ENCODE results near the gene PSPN. TPM values are rescaled to one million over a fixed set of nuclear protein-coding genes. Genes with fewer than 3 reads are reported as not detected.
"Not testable (repeated sequence)": the region's sequence is repeated elsewhere in the genome, so short reads cannot be mapped to it uniquely, and the experiment has no call there.

The PSPN gene
- total RNA-seq, 2 experiments from 2014 or later, result 1.4 to 1.8 TPM

GRCh38 chr19:6400062-6400944 lies 24.6 kb upstream of the PSPN start:
- not testable (repeated sequence) for H3K9me3 Mint-ChIP-seq (ENCODE audit: low read depth)

DNA sequence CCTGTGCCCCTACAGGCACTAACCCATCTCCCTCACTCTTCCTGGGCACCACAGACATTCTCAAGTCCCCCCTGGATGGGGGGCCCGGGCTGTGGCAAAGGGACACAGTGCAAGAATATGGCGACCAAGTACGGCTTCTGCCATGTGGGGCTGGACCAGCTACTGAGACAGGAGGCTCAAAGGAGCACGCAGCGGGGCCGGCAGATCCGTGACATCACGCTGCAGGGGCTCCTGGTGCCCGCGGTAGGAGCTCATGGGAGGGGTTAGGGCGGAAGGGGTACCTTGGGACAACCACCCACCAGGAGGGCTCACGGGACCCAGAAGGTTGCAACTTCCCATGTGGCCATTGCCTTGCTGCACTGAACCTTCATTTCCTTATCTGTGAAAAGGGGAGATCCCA lies 20.6 kb upstream of the PSPN start:
- Mint-ChIP-seq H3K27ac (no peak overlapping the region), H3K36me3 (ENCODE audit: low read depth) (peaks cover 12% of the 10 kb centered on the region), H3K27me3 (no peaks in the 10 kb centered on the region), H3K4me1 (peaks cover 18% of the 10 kb centered on the region), H3K4me3 (no peak overlapping the region), H3K9me3 (ENCODE audit: low read depth) (no peaks in the 10 kb centered on the region)
- ChIA-PET POLR2A (no interaction called here), CTCF (no interaction called here)
- no peak for ATAC-seq
- DNase-seq, result no peak
- intact Hi-C loops (cut with DNase I, micrococcal nuclease), result no loop called here

More at GRCh38 chr19:6400062-6400944, 24.6 kb upstream of the PSPN start:
- H3K27ac Mint-ChIP-seq; ATAC-seq; intact Hi-C loops (cut with DNase I, micrococcal nuclease); H3K27me3 Mint-ChIP-seq; H3K4me3 Mint-ChIP-seq; DNase-seq; H3K36me3 Mint-ChIP-seq (ENCODE audit: low read depth); H3K4me1 Mint-ChIP-seq: not testable (repeated sequence)
- ChIA-PET POLR2A (interaction anchor here (0.6 kb wide), 1 partner anchor 1205 kb away, joined by 5 read pairs; no protein-coding TSS in a partner anchor), CTCF (interaction anchor here (0.7 kb wide), 1 partner anchor 21 kb away, joined by 5 read pairs; no protein-coding TSS in a partner anchor)

GRCh38 chr19:6394831-6395230 lies 19.1 kb upstream of the PSPN start:
- Mint-ChIP-seq H3K27ac (no peak overlapping the region), H3K9me3 (ENCODE audit: low read depth) (no peaks in the 10 kb centered on the region)
- CTCF ChIA-PET, result no interaction called here

GRCh38 chr19:6393983-6394412 lies 18.3 kb upstream of the PSPN start:
- intact Hi-C loops (cut with DNase I, micrococcal nuclease), result loop anchor here (1.0 to 2.0 kb wide), 12 partner anchors 21 to 603 kb away; partner anchors contain the start of genes CLPP (in 2 of the 2), DUS3L (in 1 of the 2), GPR108 (in 1 of the 2) and RFX2 (in 1 of the 2)
- no peaks in the 10 kb centered on the region for H3K9me3 Mint-ChIP-seq (ENCODE audit: low read depth)
- no peaks in the 10 kb centered on the region for H3K27me3 Mint-ChIP-seq
- peaks cover 22% of the 10 kb centered on the region for H3K36me3 Mint-ChIP-seq (ENCODE audit: low read depth)
- peaks cover 22% of the 10 kb centered on the region for H3K4me1 Mint-ChIP-seq
- peak overlapping the region; percentile 91 for H3K27ac Mint-ChIP-seq
- DNase-seq, result no peak
- H3K4me3 Mint-ChIP-seq, result peak overlapping the region; percentile 85
- CTCF ChIA-PET, result no interaction called here
- no peak for ATAC-seq
- POLR2A ChIA-PET, result interaction anchor here (0.6 to 1.6 kb wide), 3 partner anchors 17 to 31 kb away, joined by 3 to 6 read pairs (median 3); partner anchors contain the start of genes ALKBH7 and KHSRP

More at GRCh38 chr19:6394831-6395230, 19.1 kb upstream of the PSPN start:
- Mint-ChIP-seq H3K36me3 (ENCODE audit: low read depth) (peaks cover 18% of the 10 kb centered on the region), H3K4me1 (peaks cover 22% of the 10 kb centered on the region), H3K27me3 (no peaks in the 10 kb centered on the region), H3K4me3 (peak overlapping the region; percentile 36)
- intact Hi-C loops (cut with DNase I, micrococcal nuclease), result no loop called here
- POLR2A ChIA-PET, result no interaction called here
- DNase-seq (no peak), ATAC-seq (no peak)

- Mint-ChIP-seq H3K9me3 (ENCODE audit: low read depth) (no peaks in the 10 kb centered on the region), H3K4me3 (peak within 1 kb of the TSS; percentile 85), H3K27ac (peak within 1 kb of the TSS; percentile 91), H3K27me3 (no peaks in the 10 kb centered on the region), H3K4me1 (peaks cover 22% of the 10 kb centered on the region), H3K36me3 (ENCODE audit: low read depth) (peaks cover 23% of the 10 kb centered on the region)
- DNase-seq (peak; percentile 96), ATAC-seq (peak; percentile 89)
- ChIA-PET CTCF (no interaction called here), POLR2A (interaction anchor here (0.6 to 1.6 kb wide), 5 partner anchors 18 to 65 kb away, joined by 3 to 6 read pairs (median 5); partner anchors contain the start of genes ALKBH7 and KHSRP)
- intact Hi-C loops (cut with DNase I, micrococcal nuclease), result loop anchor here (1.0 to 2.0 kb wide), 12 partner anchors 20 to 603 kb away; partner anchors contain the start of genes CLPP (in 2 of the 2), DUS3L (in 1 of the 2), GPR108 (in 1 of the 2) and RFX2 (in 1 of the 2)
Observed at GRCh38 chr19:6393074-6393982, 17.6 kb upstream of the PSPN start, which contains the start of gene GTF2F1. Gene GTF2F1 (minus strand): TSS chr19:6393164. CDS start chr19:6392995, 169 bp downstream.

GRCh38 chr19:6392221-6393073 lies 16.7 kb upstream of the PSPN start:
- ATAC-seq, result peak; percentile 1
- peaks cover 25% of the 10 kb centered on the region for H3K36me3 Mint-ChIP-seq (ENCODE audit: low read depth)
- CTCF ChIA-PET, result interaction anchor here (0.8 kb wide), 1 partner anchor 30 kb away, joined by 4 read pairs; no protein-coding TSS in a partner anchor

DNA sequence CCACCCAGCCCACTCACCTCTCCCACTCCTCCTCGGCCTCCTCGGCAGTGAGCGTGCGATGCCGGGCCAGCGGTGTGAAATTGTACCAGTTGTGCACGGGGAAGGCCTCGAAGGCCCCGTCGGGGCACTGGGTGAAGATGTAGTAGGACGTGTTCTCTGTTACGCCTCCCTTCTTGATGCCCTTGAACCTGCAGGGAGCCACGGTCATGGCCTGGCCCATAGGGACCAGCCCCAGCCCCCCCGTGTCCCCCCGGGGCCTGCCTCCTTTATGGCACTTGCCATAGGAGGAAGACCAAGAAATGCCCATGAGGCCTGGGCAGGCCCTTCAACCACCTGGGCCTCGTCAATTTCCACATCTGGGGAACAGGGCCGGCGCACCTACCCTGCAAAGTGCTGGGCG lies 11.6 kb upstream of the PSPN start:
- no peaks in the 10 kb centered on the region for H3K27me3 Mint-ChIP-seq
- ATAC-seq (no peak), DNase-seq (no peak)
- H3K27ac Mint-ChIP-seq, result no peak overlapping the region
- no peaks in the 10 kb centered on the region for H3K9me3 Mint-ChIP-seq (ENCODE audit: low read depth)
- H3K4me1 Mint-ChIP-seq, result peaks cover 11% of the 10 kb centered on the region
- H3K36me3 Mint-ChIP-seq (ENCODE audit: low read depth), result peaks cover 45% of the 10 kb centered on the region
- ChIA-PET CTCF (interaction anchor here (0.7 kb wide), 1 partner anchor 167 kb away, joined by 3 read pairs; no protein-coding TSS in a partner anchor), POLR2A (interaction anchor here (0.5 kb wide), 1 partner anchor 115 kb away, joined by 3 read pairs; no protein-coding TSS in a partner anchor)
- intact Hi-C loops (cut with DNase I, micrococcal nuclease), result no loop called here
- no peak overlapping the region for H3K4me3 Mint-ChIP-seq

More at GRCh38 chr19:6392221-6393073, 16.7 kb upstream of the PSPN start:
- H3K9me3 Mint-ChIP-seq (ENCODE audit: low read depth), result no peaks in the 10 kb centered on the region
- POLR2A ChIA-PET, result interaction anchor here (0.6 to 1.6 kb wide), 3 partner anchors 20 to 64 kb away, joined by 5 to 6 read pairs (median 6); partner anchors contain the start of gene ALKBH7
- peak overlapping the region; percentile 91 for H3K27ac Mint-ChIP-seq
- H3K4me3 Mint-ChIP-seq, result peak overlapping the region; percentile 85
- peaks cover 22% of the 10 kb centered on the region for H3K4me1 Mint-ChIP-seq
- intact Hi-C loops (cut with DNase I, micrococcal nuclease), result loop anchor here (1.0 to 2.0 kb wide), 12 partner anchors 19 to 602 kb away; partner anchors contain the start of genes CLPP (in 2 of the 2), DUS3L (in 1 of the 2), GPR108 (in 1 of the 2) and RFX2 (in 1 of the 2)
- no peaks in the 10 kb centered on the region for H3K27me3 Mint-ChIP-seq
- no peak for DNase-seq

DNA sequence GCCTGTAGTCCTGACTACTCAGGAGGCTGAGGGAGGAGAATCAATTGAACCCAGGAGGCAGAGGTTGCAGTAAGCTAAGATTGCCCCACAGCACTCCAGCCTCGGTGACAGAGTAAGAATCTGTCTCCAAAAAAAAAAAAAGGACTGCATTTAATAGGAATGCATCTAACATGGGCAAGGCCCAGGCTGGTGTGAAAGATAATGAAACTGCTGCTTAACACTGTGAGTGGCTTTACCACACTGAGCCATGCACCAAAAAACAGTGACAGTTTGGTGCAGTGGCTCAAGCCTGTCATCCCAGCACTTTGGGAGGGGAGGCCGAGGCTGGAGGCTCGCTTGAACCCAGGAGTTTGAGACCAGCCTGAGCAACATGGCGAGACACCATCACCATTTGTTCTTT lies 8.6 kb upstream of the PSPN start:
- ChIA-PET CTCF (interaction anchor here (0.7 kb wide), 1 partner anchor 393 kb away, joined by 3 read pairs; no protein-coding TSS in a partner anchor), POLR2A (no interaction called here)
- no peak overlapping the region for H3K4me3 Mint-ChIP-seq
- H3K36me3 Mint-ChIP-seq (ENCODE audit: low read depth), result peaks cover 54% of the 10 kb centered on the region
- H3K27me3 Mint-ChIP-seq, result no peaks in the 10 kb centered on the region
- H3K27ac Mint-ChIP-seq, result no peak overlapping the region
- no peaks in the 10 kb centered on the region for H3K9me3 Mint-ChIP-seq (ENCODE audit: low read depth)
- DNase-seq (no peak), ATAC-seq (no peak)
- intact Hi-C loops (cut with DNase I, micrococcal nuclease), result no loop called here
- no peaks in the 10 kb centered on the region for H3K4me1 Mint-ChIP-seq

DNA sequence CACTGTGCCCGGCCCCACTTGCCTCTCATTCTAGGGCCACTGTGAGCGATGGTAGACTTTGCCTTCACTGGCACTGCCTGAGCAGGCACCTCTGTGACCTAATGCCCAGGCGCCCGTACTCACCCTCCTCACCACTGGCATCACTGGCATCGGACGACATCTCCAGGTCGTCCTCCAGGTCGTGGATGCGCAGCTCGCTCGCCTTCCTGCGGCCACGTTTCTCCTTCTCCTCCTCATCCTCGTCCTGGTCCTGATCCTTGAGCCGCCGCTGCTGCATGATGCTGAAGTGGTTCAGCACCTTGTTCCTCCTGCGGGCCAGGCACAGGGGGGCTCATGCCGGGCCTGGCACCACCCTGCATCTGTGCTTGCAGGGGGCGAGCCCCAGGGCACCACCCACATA lies 7.5 kb upstream of the PSPN start:
- Mint-ChIP-seq H3K36me3 (ENCODE audit: low read depth) (peaks cover 50% of the 10 kb centered on the region), H3K9me3 (ENCODE audit: low read depth) (no peaks in the 10 kb centered on the region), H3K27me3 (no peaks in the 10 kb centered on the region), H3K4me1 (no peaks in the 10 kb centered on the region), H3K27ac (no peak overlapping the region), H3K4me3 (no peak overlapping the region)
- no peak for DNase-seq
- ATAC-seq, result no peak
- ChIA-PET CTCF (no interaction called here), POLR2A (no interaction called here)
- intact Hi-C loops (cut with DNase I, micrococcal nuclease), result no loop called here

DNA sequence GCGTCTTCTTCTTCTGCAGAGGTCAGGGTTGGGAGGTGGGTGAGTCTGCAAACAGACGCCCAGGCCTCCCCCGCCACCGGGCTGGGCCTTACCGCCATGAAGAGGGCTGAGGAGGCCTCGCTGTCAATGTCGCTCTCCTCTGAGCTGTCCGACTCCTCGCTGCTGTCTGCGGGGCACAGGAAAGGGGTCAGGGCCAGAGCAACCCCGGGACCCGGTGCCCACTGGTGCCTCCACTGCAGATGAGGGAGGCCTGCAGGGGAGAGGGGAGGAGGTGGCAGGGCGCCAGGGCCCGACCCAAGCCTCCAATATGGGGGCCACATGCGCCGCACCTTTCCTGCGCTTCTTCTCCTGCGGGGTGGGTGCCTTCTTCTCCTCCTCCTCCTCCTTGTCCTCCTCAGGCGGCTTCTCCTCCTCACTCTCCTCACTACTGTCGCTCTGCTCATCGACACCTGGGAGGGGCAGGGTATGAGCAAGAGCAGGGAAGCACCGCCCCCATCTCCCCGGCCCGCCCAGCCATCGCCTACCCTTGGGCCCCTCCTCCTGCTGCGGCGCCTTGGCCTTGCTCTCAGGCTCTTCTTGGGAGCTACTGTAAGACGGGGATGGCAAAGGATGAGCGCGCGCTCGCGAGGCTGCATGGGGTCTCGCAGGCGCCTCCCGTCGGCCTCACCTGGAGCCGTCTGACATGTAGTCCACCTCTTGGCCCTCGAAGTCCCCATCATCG lies 5.5 kb upstream of the PSPN start:
- H3K27ac Mint-ChIP-seq, result no peak overlapping the region
- ChIA-PET CTCF (no interaction called here), POLR2A (no interaction called here)
- DNase-seq, result no peak
- no peaks in the 10 kb centered on the region for H3K27me3 Mint-ChIP-seq
- ATAC-seq, result no peak
- intact Hi-C loops (cut with DNase I, micrococcal nuclease), result no loop called here
- H3K9me3 Mint-ChIP-seq (ENCODE audit: low read depth), result no peaks in the 10 kb centered on the region
- peaks cover 45% of the 10 kb centered on the region for H3K36me3 Mint-ChIP-seq (ENCODE audit: low read depth)
- no peaks in the 10 kb centered on the region for H3K4me1 Mint-ChIP-seq
- H3K4me3 Mint-ChIP-seq, result no peak overlapping the region

All from activated CD4-positive, alpha-beta T cell treated with anti-CD3 and anti-CD28 coated beads for 36 hours (primary cell).